Brain microvascular endothelial cell (primary cell): Measurements from ENCODE around the gene ZFYVE1.

Source experiments
- DNase-seq: peaks from one replicate; pipeline ENCODE4 v3.0.0-alpha.2; 2020
- H3K27ac ChIP-seq: fragments of 250-450 bp; sonication (Bioruptor Pico); 2 replicates; pipeline ENCODE4 v1.5.1; 2020; ENCODE audit warnings: mild to moderate bottlenecking, moderate library complexity
- H3K27me3 ChIP-seq: fragments of 250-450 bp; sonication (Bioruptor Pico); replicated peaks from 2 replicates; pipeline ENCODE4 v1.5.1; 2020; ENCODE audit warnings: mild to moderate bottlenecking
- H3K36me3 ChIP-seq: fragments of 250-450 bp; sonication (Bioruptor Pico); replicated peaks from 2 replicates; pipeline ENCODE4 v1.5.1; 2020; ENCODE audit warnings: mild to moderate bottlenecking
- H3K4me3 ChIP-seq: 2 replicates; pipeline ENCODE4 v1.5.1; 2011; ENCODE audit warnings: low read depth, mild to moderate bottlenecking, control low read depth, low read length, moderate library complexity
- in situ Hi-C: cut with HindIII; loops from 2 replicates; pipeline ENCODE4 v1.10.0; 2017; ENCODE audit warnings: low sequenced_read_pairs, low pct_ligation_motif_present
- TF ChIP-seq, protein P1 (sequence below): IDR thresholded peaks from 2 replicates; pipeline ENCODE4 v1.5.1; 2011; ENCODE audit warnings: low read depth, mild to moderate bottlenecking, moderate library complexity, low read length, control low read depth, inconsistent platforms; ENCODE audit errors: missing control alignments

Gene ZFYVE1, protein sequence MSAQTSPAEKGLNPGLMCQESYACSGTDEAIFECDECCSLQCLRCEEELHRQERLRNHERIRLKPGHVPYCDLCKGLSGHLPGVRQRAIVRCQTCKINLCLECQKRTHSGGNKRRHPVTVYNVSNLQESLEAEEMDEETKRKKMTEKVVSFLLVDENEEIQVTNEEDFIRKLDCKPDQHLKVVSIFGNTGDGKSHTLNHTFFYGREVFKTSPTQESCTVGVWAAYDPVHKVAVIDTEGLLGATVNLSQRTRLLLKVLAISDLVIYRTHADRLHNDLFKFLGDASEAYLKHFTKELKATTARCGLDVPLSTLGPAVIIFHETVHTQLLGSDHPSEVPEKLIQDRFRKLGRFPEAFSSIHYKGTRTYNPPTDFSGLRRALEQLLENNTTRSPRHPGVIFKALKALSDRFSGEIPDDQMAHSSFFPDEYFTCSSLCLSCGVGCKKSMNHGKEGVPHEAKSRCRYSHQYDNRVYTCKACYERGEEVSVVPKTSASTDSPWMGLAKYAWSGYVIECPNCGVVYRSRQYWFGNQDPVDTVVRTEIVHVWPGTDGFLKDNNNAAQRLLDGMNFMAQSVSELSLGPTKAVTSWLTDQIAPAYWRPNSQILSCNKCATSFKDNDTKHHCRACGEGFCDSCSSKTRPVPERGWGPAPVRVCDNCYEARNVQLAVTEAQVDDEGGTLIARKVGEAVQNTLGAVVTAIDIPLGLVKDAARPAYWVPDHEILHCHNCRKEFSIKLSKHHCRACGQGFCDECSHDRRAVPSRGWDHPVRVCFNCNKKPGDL

DNA sequence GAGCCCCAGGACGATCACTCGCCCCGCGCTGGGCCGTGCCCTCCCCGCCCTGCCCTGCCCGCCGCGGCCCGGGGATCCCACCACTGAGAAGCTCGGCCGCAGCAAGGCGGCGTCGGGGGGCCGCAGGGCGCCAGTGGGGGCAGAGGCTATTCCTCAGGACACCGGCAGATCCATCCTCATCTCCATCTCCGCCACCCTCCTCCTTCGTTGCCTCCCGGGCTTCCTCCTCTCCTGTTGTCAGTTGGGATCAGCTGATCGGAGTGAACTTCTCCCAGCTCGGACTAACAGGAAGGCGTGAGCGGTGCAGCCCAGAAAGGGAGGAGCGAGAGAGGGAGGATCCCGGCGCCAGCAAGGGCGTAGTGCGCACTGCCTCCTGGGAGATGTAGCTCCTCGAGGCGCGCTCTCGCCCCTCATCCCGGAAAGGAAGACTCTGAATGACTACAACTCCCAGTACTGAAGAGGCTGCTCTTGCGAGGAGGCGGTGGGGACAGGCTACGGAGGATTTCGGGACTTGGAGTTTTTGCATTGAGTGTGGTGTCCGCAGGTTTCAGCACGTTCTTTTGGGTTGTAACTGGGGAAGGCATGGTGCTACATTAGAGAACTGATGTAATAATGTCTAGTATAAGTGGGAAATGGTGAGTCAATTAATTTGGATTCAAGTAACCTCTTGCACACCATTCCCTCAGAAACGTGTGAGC is at the start of gene ZFYVE1:
Gene ZFYVE1, minus strand, starts transcription at position 262 of the 698 bp plus-strand sequence. CDS start 2,598 bp downstream, outside the sequence.
- TF ChIP-seq, protein P1, sequence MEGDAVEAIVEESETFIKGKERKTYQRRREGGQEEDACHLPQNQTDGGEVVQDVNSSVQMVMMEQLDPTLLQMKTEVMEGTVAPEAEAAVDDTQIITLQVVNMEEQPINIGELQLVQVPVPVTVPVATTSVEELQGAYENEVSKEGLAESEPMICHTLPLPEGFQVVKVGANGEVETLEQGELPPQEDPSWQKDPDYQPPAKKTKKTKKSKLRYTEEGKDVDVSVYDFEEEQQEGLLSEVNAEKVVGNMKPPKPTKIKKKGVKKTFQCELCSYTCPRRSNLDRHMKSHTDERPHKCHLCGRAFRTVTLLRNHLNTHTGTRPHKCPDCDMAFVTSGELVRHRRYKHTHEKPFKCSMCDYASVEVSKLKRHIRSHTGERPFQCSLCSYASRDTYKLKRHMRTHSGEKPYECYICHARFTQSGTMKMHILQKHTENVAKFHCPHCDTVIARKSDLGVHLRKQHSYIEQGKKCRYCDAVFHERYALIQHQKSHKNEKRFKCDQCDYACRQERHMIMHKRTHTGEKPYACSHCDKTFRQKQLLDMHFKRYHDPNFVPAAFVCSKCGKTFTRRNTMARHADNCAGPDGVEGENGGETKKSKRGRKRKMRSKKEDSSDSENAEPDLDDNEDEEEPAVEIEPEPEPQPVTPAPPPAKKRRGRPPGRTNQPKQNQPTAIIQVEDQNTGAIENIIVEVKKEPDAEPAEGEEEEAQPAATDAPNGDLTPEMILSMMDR: no peak
- Histone ChIP-seq H3K4me3 (peak within 1 kb of the TSS; percentile 82), H3K27ac (peak within 1 kb of the TSS; percentile 67), H3K27me3 (no peaks in the 10 kb centered on the region), H3K36me3 (peaks cover 14% of the 10 kb centered on the region)
- peak; percentile 99 for DNase-seq
- in situ Hi-C loops: no loop called here

DNA sequence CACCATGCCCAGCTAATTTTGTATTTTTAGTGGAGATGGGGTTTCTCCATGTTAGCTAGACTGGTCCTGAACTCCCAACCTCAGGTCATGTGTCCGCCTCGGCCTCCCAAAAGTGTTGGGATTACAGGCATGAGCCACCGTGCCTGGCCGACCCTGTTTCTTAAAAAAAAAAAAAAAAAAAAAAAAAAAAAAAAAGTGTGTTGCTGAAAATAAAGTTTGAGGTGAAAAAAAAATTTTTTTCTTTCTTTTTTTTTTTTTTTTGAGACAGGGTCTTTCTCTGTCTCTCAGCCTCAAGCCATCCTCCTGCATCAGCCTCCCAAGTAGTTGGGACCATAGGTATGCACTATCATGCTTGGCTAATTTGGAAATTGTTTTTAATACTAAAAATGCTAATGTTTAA is 42.7 kb upstream of the ZFYVE1 start:
- in situ Hi-C loops: no loop called here
- no peak for DNase-seq
- Histone ChIP-seq H3K27ac (no peak overlapping the region), H3K4me3 (no peak overlapping the region), H3K27me3 (no peaks in the 10 kb centered on the region), H3K36me3 (peaks cover 28% of the 10 kb centered on the region)
- TF ChIP-seq, protein P1: no peak

DNA sequence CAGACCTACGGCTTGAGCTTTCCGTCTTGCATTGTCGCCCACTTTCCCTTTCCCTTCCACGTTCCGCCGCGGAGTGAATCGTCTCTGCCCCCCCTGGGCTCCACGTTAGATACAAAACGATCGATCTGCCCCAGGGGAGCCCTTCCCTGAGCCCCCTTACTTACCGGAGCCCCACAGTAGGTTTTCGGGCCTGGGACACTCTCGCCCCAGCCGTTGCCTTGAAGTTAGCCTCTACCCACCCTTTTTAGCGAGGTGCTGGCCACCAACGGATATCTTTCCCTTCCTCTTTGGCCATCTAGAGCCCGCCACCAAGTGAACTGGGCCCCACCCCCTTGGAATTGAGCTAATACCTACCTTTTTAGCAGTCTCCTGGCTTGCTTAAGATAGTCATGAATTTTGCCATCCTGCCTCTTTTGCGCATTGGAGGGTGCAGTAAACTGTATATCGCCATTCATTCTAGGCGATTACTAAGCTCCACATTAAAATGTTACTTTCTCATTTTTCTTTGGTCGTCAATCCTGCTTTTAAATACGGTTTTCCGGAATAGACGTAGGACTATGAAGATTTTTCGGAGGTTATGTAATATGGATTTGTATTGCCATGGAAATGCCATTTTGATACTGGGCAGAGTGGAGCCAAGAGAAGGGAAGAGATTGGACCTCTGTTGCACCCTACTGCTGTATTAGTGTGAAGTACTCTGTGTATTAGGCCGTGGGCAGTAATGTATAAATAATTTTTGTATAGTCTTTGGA is 32.2 kb upstream of the ZFYVE1 start:
- TF ChIP-seq, protein P1: no peak
- DNase-seq: peak; percentile 7
- in situ Hi-C loops: no loop called here

DNA sequence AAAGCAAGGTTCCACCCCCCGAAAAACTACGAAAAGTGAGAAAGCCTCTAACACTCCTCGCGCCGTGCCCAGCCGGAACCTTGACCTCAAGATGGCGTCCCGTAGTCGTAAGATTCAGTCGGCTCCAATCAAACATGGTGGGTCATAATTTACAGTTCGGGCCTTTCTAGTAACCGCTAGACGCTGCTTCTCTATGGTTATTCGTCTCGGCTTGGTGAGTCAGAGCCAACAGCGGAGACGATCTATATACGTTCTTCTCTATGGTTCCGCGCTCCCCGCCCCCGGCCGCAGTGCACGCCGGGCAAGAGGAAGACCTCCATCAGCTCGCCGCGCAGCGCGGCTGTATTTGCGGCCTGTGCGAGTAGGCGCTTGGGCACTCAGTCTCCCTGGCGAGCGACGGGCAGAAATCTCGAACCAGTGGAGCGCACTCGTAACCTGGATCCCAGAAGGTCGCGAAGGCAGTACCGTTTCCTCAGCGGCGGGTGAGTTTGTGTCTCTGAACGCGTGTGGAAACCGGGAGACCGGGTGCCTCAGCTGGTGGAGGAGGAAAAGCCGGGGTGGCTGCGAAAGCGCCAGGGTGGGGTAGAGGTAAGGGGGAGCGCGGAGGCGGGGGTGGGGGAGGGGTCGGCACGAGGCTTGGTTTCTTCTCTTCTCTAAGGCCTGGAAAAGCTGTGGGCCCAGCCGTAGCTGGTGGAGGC is 31.5 kb upstream of the ZFYVE1 start, which contains the start of gene RBM25:
Gene RBM25, plus strand, starts transcription at position 311 of the 698 bp plus-strand sequence. CDS start 13,108 bp downstream, outside the sequence.
- Histone ChIP-seq H3K36me3 (peaks cover 2% of the 10 kb centered on the region), H3K27ac (peak within 1 kb of the TSS; percentile 87), H3K4me3 (peak within 1 kb of the TSS; percentile 96), H3K27me3 (no peaks in the 10 kb centered on the region)
- TF ChIP-seq, protein P1: no peak
- peak; percentile 99 for DNase-seq
- in situ Hi-C loops: no loop called here

More for the DNA sequence above, 32.2 kb upstream of the ZFYVE1 start:
- H3K27me3 ChIP-seq: no peaks in the 10 kb centered on the region
- H3K27ac ChIP-seq: peak overlapping the region; percentile 87
- peaks cover 6% of the 10 kb centered on the region for H3K36me3 ChIP-seq
- peak overlapping the region; percentile 96 for H3K4me3 ChIP-seq

DNA sequence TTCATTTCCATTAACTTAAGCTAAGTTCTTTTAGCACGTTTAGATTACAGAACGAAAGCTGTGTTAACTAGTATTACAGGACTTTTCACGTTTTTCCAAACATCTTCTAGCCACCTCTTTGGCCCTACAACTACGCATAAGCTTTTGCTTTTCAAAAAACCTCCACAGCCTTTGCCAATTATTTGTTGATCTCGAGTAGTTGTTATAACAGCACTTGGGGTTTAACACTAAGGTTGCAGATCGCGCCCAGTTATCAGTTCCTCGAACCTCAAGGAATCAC is 31.0 kb upstream of the ZFYVE1 start:
- peak overlapping the region; percentile 87 for H3K27ac ChIP-seq
- peak overlapping the region; percentile 96 for H3K4me3 ChIP-seq
- in situ Hi-C loops: no loop called here
- TF ChIP-seq, protein P1: no peak
- DNase-seq: no peak
- no peaks in the 10 kb centered on the region for H3K27me3 ChIP-seq
- H3K36me3 ChIP-seq: peaks cover 2% of the 10 kb centered on the region
